Muscle of arm (tissue), 12 donors: ENCODE measurements around the gene AIFM1. TPM values are rescaled to one million over a fixed set of nuclear protein-coding genes. Genes with fewer than 3 reads are reported as not detected.
"Not testable (repeated sequence)": the region's sequence is repeated elsewhere in the genome, so short reads cannot be mapped to it uniquely, and the experiment has no call there.

Experiments
- DNase-seq: peaks from one replicate; pipeline ENCODE4 v3.0.0-alpha.2; 2013
- polyA plus RNA-seq, 12 donors: library from polyadenylated mRNA; unstranded; fragments of 120-200 nt; gene quantifications; one replicate each; pipeline ENCODE4 v1.2.1, GENCODE V29; 2013; ENCODE audit not compliant: insufficient read length in 12 of 12

AIFM1 gene
- polyA plus RNA-seq, 12 donors = 16.2 to 30.5 (median 25.0) TPM; not detected in 1

DNA sequence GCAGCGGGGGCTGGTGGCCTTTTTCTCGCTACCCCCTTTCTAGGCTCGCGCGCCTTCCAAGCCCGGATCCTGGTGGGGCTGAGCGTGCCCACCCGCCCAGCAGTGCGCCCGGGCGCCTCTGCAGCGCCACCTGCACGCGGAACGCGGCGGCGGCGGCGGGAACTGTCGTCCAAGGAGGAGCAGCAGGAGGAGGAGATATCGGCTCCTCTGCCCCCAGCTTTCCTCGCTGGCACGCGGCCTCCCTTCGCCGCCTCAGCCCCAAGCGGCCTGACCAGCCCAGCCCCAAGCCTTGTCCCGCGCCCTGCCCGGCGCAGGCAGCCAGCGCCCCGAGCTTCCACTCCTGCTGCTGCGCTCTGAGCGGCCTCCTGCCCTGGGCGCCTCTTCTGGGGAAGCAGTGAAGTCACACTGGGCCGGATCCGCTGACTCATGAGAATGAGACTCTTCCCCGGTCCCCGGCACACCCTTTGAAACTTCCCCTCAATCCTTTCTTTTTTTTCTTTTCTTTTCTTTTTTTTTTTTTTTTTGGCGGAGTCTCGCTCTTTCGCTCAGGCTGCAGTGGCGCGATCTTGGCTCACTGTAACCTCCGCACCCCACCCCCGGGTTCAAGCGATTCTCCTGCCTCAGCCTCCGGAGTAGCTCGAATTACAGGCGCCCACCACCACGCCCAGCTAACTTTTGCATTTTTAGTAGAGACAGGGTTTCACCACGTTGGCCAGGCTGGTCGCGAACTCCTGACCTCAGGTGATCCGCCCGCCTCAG, 44.7 kb downstream of the AIFM1 start:
- DNase-seq = no peak

DNA sequence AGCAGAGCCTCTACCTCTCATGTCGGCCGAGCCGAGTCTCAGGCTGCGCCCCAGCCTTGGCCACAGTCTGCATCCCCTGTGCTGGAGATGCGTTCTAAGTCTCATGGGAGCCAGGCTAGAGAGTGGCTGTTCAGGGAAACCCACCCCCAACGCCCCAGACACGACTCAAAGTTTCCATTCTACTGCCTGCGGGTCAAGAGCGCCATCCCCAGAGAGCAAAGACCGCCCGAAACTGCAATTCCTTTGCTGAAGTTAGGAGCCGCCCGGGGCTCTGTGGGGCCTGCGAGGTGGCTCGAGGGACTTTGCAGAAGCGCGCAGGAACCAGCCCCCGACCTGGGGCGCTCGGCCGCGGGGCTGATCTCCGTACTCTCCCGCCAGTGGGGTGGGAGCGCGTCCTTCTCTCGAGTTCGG, 45.3 kb downstream of the AIFM1 start:
- DNase-seq = no peak

DNA sequence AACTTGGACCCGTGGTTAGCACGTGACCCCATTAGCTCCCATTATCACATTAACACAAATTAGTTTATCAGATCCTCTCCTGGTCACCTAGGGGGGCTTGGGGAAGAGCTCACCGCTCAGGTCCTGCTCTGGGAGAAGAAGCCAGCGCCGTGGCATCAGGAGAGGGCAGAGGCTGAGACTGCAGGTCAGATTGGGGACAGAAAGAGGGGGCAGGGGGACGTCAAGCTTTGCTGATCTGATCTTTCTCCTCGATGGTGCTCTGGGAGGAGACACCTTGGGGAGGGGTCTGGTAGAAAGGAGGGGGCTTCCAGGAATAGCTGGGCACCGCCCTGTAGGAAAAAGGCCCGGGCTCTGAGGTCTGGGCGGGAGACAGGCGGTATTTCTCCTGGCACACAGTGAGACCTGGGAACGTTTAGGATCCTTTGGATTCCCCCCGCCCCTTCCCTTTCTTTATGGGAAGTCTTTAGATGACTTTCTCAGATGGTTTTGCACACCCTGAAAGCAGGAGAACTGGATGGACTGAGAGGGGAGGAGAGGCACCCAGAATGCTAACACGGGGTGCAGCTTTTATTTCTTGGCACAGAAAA, 46.2 kb downstream of the AIFM1 start:
- DNase-seq = no peak

DNA sequence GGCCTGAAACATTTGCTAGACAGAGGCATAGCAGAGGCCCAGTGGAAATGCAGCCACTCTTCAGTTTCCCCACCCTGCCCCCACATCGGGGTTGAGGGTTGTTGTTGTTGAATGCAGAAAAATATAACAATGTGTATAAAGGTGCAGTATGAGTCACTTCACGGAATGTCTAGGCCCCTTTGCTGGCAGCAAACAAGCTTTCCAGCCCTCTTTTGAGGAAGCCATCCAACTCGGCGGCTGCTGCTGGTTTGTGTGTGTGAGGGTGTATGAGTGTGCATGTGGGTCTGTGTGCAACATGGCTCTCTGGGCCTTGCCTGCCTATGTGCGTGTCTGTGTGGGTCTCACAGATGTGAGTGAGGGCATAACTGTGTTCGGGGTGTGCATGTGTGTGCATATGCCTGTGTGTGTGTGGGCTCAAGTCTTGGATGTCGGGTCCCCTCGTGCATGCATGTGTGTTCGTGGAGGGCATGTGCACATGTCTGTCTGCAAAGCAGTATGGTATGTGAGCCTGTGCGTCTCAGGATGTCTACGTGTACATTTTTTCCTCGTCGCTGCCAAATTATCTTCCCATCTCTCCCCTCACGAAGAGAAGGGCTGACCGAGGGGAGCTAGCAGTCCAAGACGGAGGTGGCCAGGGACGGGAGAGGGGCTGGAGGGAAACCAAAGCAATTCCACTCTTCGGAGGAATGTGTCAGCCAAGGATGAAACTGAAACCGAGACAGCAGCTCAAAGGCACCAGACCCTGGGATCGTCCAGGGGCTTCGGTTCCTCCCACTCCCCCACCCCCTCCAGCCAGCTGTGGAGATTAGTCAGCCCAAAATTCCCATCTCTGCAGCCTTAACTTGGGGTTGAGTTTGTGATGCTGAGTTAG, 47.0 kb downstream of the AIFM1 start:
- DNase-seq = peak; percentile 77

DNA sequence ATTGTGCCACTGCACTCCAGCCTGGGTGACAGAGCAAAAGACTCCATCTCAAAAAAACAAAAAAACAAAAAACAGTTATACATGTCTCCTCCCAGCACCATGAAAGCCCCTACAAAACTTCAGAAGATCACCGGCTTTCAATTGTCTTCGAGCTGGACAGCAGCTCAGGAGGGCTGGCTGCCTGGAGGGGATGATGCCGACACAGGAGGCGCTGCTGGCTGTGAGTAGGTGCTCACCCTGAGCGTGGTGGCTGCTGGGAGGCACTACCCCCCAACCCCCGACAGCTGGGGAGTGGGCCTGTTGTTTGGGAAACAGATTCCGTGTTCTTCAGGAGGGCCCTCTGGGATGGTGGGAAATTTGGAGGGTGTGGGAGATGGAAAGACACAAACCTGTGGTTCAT, 48.5 kb downstream of the AIFM1 start:
- no peak for DNase-seq

DNA sequence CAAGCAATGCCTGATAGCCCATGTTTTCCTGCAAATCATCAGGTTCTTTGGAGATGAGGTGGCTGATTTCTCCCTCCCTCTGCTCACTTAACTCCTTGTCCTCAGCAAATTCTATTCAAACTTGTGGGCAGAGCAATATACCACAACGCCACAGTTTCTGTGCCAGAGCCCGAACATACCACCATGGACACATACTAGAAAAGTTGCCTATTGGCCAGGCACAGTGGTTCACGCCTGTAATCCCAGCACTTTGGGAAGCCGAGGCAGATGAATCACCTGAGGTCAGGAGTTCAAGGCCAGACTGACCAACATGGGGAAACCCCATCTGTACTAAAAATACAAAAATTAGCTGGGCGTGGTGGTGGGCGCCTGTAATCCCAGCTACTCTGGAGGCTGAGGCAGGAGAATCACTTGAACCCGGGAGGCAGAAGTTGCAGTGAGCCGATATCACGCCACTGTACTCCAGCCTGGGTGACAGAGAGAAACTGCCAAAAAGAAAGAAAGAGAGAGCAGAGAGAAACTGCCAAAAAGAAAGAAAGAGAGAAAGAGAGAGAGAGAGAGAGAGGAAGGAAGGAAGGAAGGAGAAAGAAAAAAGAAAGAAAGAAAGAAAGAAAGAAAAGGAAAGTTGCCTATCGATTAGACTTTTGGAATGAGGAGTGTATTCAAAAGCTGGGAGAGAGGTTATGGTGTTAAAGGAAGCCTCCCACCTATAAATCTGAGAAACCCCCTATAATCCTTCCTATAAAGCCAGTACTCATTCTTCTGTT, 50.3 kb downstream of the AIFM1 start:
- not testable (repeated sequence) for DNase-seq

DNA sequence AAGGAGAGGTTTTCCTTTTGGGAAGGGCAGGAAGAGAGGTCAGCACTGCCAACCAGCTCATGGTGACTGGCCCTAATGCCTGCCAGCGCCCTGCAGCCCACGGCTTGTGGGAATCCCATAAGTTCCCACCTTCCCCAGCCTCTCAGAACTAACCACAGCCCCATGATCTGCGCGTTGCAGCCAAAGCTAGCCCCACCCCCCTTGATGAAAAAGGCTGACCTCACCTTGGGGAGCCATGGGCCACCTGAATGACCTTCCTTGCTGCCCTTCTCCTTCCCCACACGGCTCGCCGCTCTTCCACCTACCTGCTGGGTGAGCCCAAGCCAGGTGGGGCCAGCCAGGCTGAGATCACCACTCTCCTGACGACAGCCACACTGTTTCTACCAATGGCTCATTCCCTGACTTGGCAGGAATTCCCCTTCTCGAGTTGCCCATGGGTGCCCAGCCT, 51.5 kb downstream of the AIFM1 start:
- DNase-seq = no peak

DNA sequence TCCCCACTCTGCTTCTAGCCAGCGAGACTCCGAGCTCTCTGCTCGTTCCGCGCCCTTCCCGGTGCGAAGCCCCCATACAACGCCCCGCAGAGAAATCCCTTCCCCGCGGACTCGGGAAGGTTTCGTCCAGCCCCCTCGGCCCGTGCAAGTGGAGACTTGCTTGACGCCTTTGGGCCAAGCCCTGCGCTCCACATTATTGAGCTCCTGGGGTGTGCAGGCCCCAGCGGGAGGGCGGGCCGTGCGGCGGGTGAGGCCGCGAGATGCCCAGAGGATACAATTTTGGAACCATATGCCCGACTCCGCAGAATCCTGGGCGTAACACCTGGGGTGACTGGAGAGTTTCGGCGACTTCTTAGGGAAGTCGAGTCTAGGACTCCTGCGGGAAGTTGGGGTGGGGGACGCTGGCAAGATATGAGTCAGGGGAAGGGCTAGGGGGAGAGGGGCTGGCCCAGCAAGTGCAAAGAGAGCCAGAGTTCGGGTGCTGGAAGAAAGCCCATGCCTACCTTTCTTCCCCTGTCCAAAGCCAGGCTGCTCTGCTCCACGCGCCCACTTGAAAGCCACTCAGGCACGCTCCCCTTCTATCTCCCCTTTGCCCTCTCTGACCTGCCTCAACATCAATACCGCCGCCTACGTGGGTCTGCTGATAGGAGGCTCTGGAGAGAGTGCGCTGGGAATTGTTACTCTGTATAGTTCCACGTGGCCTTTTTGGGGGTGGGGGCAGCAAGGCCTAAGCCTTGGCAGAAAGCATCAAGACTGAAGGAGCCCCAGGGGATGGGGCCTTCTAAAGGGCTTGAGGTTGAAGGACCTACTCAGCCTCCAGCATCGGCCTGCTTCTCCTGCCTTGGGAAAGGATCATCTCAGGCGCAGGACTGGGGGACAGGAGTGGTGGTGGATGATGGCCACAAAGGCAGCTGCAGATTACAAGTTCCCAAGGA, 54.2 kb downstream of the AIFM1 start:
- no peak for DNase-seq

DNA sequence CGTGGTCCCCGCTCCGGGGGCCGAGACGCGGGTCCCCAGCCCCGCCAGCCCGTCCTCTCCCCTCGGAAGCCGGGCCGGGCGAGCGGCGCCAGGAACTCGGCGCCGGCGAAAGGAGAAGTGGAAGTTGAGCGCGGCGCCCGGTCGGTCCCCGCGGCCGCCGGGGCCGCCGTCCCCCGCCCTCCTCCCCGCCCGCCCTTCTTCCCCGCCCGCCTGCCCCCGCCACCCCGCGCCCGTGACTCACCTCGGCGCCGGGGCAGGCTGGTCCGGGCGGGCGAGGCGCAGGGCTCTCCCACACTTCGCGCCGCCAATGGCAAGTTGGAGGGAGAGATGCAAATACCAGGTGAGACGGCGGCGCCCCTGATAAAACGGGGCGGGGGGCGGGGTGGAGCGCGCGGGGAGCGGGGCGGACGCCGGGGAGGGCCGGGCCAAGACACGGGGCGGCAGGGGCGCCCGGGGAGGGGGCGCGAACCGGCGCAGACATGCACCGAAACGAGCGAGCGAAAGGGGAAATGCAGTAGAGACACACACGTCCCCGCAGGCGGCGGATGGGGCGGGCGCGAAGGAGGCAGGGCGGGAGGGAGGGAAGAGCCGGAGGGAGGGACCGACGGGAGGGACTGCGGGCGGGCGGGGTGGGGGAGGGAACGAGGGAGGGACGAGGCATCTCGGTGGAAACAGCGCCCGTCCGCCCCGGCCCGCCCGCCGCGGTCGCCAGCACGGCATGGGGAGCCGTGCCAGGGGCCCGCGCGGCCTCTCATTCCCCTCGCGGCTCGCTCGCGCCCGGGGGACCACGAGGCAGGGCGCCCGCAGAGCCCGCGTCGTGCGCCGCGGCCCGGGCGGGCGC, 55.0 kb downstream of the AIFM1 start, which contains the start of gene ELF4:
Gene ELF4, minus strand, starts transcription at position 119 of the 841 bp plus-strand sequence. CDS start 29,167 bp downstream, outside the sequence.
- no peak for DNase-seq

DNA sequence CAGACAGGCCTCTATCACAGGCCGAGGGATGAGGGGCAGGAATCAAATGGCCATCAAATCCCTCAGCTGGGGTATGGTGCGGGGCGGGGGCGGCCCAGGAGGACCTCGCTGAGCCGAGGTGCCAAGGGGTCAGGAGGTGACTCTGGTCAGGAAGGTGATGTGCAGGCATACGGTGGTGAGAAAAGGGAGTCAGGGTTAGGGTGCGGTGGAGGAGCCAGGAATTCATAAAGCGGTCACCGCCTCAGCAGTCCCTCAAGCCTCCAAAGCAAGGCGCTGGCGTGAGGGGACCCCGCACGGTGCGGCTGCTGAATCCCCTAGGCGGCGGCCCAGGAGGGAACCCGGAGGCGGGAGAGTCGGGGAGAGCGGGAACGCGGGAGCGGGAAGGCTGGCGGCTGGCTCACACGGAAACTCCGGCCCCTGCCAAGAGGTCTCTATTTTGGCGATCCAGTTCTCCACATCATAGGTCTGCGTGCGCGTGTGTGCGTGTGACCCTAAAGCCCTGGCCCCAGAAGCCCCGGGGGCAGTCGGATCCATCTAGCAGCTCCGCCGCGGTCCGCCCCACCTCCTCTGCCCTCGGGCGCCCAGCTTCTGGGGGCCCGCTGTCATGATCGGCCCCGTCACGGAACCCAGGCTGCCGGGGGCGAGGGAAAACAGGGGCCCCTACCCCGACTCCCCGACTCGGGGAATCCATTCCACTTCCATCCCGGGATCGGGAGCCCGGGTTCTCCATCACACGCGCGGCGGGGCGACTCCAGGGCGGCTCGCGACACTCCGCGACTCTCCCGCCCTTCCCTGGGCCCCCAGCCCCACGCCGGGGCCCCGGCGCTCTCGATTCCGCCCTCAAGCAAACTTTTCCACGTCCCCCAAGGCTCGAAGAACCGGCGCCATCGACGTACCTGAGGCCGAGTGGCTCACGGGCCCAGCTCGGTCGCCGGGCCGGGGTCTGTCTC, 55.9 kb downstream of the AIFM1 start:
- no peak for DNase-seq

DNA sequence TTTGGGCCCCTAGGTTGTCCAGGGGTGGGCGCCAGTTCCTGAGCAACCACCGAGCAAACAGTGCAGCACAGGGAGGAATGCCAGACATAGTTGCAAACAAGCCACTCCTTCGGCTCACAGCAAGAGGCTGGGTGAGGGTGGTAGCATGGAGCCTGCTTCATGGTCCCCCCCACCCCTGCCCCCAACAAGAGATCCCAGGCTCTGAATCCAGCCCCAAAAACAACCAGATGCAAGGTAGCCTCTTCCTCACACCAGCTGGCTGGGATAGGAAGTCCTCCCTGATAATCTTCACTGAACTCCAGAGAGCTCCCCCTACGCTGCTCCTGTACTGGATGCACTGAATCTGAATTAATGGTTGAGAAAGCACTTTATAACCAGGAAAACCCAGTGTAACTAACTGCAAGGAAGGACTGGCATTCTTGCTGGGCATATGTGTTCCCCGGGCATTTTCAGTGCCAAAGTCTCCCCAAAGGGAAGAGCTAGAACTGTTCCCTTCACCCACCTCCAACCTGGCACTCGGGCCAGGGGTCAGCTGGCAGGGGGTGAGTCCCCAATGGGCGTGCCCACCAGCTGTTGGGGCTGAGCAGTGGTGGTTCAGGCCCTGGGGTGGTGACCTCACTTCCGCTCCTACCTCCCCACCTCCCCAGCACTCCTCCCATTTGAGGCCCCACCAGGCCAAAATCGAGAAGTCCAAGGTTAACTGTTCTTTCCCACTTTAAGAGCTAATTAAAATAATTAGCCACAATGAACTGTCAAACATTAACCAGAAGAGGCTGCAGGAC, 56.8 kb downstream of the AIFM1 start:
- no peak for DNase-seq

DNA sequence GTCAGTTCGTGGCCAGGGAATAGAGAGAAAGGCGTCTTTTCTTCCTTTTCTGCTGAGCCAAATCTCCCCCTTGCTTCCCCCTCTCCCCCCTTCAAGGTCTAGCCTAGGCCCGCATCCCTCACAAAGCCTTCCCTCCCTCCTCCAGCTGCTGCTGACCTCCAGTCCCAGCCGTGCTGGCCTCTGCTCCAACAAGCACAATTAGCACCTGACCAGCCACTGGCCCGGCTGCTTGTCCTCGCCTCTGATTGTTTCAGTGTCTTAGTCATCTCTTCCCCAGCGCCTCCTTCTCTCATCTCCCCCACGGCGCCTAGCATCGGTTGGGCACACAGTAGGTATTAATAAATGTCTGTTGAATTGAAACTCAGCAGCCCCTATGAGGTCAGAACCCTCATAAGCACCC, 59.6 kb downstream of the AIFM1 start:
- DNase-seq = no peak

DNA sequence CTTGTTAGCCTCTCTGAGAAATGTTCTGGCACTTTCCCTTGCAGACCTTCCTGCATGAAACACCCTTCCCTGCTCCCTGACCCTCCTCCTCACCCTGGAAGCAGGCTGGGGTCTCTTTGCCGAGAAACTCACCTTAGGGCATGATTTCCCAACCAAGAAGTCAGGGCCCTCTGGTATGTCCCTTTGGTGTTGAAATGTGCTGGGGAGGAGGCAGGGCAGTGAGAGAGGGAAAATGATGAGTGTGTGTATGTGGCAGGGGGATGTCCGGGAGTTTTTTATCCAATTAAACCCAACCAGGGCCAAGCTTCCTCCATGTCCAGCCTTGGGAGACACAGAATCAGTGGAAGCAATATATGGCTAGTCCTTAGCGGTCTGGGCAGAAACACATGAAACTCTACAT, 60.4 kb downstream of the AIFM1 start:
- no peak for DNase-seq

DNA sequence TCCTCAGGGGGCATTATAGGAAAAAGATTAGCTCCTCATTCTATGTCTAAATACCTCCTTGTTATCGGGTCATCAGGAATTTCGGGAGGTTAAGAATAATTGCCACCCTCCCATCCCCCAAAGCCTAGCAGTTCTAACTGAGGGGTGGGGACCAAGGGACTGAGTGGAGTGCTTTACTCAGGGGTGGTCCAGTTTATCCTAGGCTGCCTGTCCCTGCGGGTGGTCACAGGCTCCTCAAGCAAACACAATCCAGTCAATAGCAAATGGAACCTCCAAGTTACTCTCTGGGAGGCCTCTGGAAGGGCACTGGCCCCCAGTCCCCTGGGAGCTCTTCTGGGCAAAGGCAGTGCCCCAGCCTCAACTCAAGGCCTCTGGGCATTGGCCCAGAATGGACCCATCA, 62.0 kb downstream of the AIFM1 start:
- DNase-seq = no peak

DNA sequence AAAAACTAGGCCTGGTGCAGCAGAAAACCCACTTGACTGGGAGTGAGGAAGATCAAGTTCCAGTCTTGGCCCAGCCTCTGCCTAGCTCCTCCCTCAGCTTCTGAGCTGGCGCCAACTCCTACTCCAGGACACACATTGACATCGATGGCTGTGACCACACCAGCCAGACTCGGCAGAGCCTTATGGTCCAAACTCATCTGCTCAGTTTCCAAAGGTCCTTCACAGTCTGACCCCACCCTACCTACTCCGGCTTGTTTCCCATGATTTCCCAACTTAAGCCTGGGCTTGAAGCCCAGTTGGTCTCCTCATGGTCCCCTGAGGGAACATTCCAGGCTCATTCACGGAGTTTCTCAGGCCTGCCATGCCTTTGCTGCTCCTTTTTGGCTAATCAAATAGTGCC, 65.5 kb downstream of the AIFM1 start:
- no peak for DNase-seq

DNA sequence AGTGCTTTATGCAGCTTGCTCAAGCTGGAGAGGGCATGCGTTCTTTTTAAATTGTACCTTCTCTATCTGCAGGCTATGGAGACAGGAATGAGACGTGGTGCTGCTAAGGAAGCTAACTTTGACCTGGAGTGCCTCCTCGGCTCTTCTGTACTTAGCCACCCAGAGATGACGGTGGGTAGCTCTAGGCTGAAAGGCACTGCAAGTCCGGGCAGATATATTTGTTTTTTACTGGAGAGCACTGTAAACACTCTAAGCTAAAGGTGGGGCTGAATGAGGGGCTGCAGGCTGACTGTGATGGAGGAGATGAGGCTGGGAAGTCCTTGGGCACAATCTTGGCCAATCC, 67.5 kb downstream of the AIFM1 start:
- no peak for DNase-seq

DNA sequence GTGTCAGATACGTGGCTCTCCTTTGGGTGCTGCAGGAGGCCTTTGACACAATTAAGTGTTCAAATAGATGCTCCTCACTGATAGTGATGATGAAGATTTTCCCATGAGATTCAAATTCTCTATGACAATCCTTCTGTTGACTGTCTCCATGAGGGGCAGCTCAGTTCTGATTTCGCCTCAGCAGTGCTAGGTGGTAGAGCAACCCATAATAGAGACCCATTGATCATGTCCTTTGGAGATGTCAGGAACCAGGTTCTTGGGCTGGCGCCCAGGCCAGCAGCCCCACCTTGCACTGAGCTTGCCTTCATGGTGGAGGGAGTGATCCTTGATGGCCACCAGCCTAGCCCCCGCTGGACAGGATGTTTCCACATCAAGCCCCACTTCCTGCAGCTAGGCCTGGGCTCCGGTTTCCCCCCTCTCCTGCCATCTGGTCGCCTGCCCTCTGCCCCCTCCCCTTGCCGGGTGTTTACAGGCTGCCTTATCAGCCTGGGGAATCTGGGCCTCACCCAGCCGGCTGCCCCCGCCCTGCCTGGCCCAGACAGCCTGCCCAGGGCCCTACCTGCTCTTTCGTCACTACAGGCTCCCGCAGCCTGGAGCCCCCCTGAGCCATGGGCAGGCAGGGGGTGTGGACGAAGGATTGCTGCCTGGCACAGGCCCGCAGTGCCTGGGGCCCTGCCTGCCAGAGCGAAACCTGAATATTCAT, 68.0 kb downstream of the AIFM1 start:
- DNase-seq = no peak
